HL-60 (cell line): Measurements from ENCODE around the gene RBFOX2.

ENCODE experiments used
- DNase-seq, 2 experiments: peaks; one replicate each; pipeline ENCODE4 v3.0.0-alpha.2; 2010 to 2020; ENCODE audit warnings: low read depth in 1 of 2, low spot score in 1 of 2
- H3K27ac ChIP-seq: fragments of 250-450 bp; sonication (Bioruptor Pico); replicated peaks from 2 replicates; pipeline ENCODE4 v1.5.1; 2020; ENCODE audit warnings: mild to moderate bottlenecking, moderate library complexity
- H3K27me3 ChIP-seq: fragments of 250-450 bp; sonication (Bioruptor Pico); 2 replicates; pipeline ENCODE4 v1.5.1; 2021; ENCODE audit warnings: mild to moderate bottlenecking, moderate library complexity; ENCODE audit not compliant: insufficient read depth, poor library complexity, severe bottlenecking
- H3K4me3 ChIP-seq: replicated peaks from 2 replicates; pipeline ENCODE4 v1.5.1; 2011; ENCODE audit warnings: mild to moderate bottlenecking, control low read depth, low read length; ENCODE audit not compliant: insufficient read depth
- CTCF ChIP-seq: IDR thresholded peaks from one replicate; pipeline ENCODE4 v1.5.1; 2011; ENCODE audit warnings: low read length, control low read depth, inconsistent platforms; ENCODE audit not compliant: insufficient read depth
- GABPA ChIP-seq: IDR thresholded peaks from 2 replicates; pipeline ENCODE4 v1.6.1; 2012; ENCODE audit warnings: low read depth
- POLR2AphosphoS5 ChIP-seq: IDR thresholded peaks from 2 replicates; pipeline ENCODE4 v1.6.1; 2012; ENCODE audit warnings: low read depth
- REST ChIP-seq: IDR thresholded peaks from 2 replicates; pipeline ENCODE4 v1.6.1; 2012; ENCODE audit warnings: low read depth; ENCODE audit not compliant: insufficient replicate concordance
- SPI1 ChIP-seq: IDR thresholded peaks from 2 replicates; pipeline ENCODE4 v1.6.1; 2012; ENCODE audit warnings: low read depth, mild to moderate bottlenecking, borderline replicate concordance

Gene RBFOX2

GRCh38 chr22:35746248-35746647 lies 282.4 kb downstream of the RBFOX2 start:
- DNase-seq = no peak
- Histone ChIP-seq H3K27me3 (peaks cover 2% of the 10 kb centered on the region), H3K27ac (no peak overlapping the region), H3K4me3 (no peak overlapping the region)
- no peak for TF ChIP-seq CTCF
- no peak for TF ChIP-seq SPI1
- no peak for TF ChIP-seq POLR2AphosphoS5
- TF ChIP-seq GABPA = no peak
- TF ChIP-seq REST = no peak

- no peaks in the 10 kb centered on the region for H3K27me3 ChIP-seq
- no peak for DNase-seq
- TF ChIP-seq REST (no peak), CTCF (no peak), GABPA (no peak), POLR2AphosphoS5 (no peak), SPI1 (no peak)
- no peak overlapping the region for H3K27ac ChIP-seq
- H3K4me3 ChIP-seq = no peak overlapping the region
These were observed 285.2 kb downstream of the RBFOX2 start for GRCh38 chr22:35743326-35743860.

- Histone ChIP-seq H3K4me3 (no peak overlapping the region), H3K27me3 (no peaks in the 10 kb centered on the region), H3K27ac (no peak overlapping the region)
- TF ChIP-seq REST = no peak
- TF ChIP-seq SPI1 = no peak
- no peak for TF ChIP-seq CTCF
- TF ChIP-seq GABPA = no peak
- no peak for TF ChIP-seq POLR2AphosphoS5
- no peak for DNase-seq
These were observed 286.1 kb downstream of the RBFOX2 start for GRCh38 chr22:35742342-35743100.
